ENCODE measurements around the gene ZNF425.

DNA sequence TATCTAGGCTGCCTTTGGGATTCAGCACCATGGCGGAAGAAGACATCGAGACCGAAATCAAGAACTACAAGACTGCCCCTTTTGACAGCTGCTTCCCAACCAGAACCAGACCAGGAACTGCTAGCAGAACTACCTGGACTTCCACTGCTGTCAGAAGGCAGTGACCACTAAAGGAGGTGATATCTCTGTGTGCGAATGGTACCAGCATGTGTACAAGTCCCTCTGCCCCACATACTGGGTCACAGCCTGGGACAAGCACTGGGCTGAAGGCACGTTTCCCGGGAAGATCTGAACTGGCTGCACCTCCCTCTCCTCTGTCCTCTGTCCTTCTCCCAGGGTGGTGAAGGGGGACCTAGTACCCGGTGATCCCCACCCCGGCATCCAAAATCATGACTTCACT is 72.2 kb downstream of the ZNF425 start:
- TF ChIP-seq POLR2AphosphoS5 (IDR thresholded peaks at IDR 0.05; ENCODE audit: borderline replicate concordance, low read depth, low read length) = no peak
- no peak for TF ChIP-seq EZH2 (IDR thresholded peaks at IDR 0.05)
